WERI-Rb-1 (cell line): Measurements from ENCODE around the gene RAD18.
A peak's percentile ranks its signal among the peaks of the same experiment; 100 is the strongest.

Experiments
- DNase-seq: peaks from one replicate; pipeline ENCODE4 v3.0.0-alpha.2; 2020
- H3K27ac ChIP-seq: fragments of 250-450 bp; sonication (Bioruptor Pico); 2 replicates; pipeline ENCODE4 v1.5.1; 2020; ENCODE audit warnings: mild to moderate bottlenecking, moderate library complexity
- H3K27me3 ChIP-seq: fragments of 250-450 bp; sonication (Bioruptor Pico); 2 replicates; pipeline ENCODE4 v1.5.1; 2021; ENCODE audit warnings: mild to moderate bottlenecking, low read depth, moderate library complexity; ENCODE audit not compliant: insufficient read depth, severe bottlenecking
- H3K36me3 ChIP-seq: fragments of 250-450 bp; sonication (Bioruptor Pico); 2 replicates; pipeline ENCODE4 v1.5.1; 2020; ENCODE audit warnings: mild to moderate bottlenecking, moderate library complexity
- H3K4me3 ChIP-seq: 2 replicates; pipeline ENCODE4 v1.5.1; 2011; ENCODE audit warnings: low read depth, mild to moderate bottlenecking, control low read depth, low read length
- H3K9me3 ChIP-seq: fragments of 250-450 bp; sonication (Bioruptor Pico); 2 replicates; pipeline ENCODE4 v1.5.1; 2021; ENCODE audit warnings: mild to moderate bottlenecking, moderate library complexity; ENCODE audit not compliant: severe bottlenecking
- CTCF ChIP-seq: IDR thresholded peaks from 2 replicates; pipeline ENCODE4 v1.5.1; 2011; ENCODE audit warnings: low read depth, mild to moderate bottlenecking, control low read depth, inconsistent platforms, low read length

RAD18 gene

GRCh38 chr3:8963137-8963853, at the start of gene RAD18:
Gene RAD18 (minus strand): TSS chr3:8963472. CDS start chr3:8963385, 87 bp downstream.
- H3K27ac ChIP-seq = peak within 1 kb of the TSS; percentile 62
- H3K4me3 ChIP-seq = peak within 1 kb of the TSS; percentile 54

GRCh38 chr3:9012521-9012920, 49.2 kb upstream of the RAD18 start:
- Histone ChIP-seq H3K4me3 (no peak overlapping the region), H3K27me3 (no peaks in the 10 kb centered on the region), H3K27ac (no peak overlapping the region), H3K9me3 (no peaks in the 10 kb centered on the region), H3K36me3 (peaks cover 17% of the 10 kb centered on the region)
- TF ChIP-seq CTCF = no peak
- DNase-seq = no peak

More at GRCh38 chr3:8963137-8963853, at the start of gene RAD18:
- DNase-seq = peak; percentile 94
- no peak for TF ChIP-seq CTCF
- Histone ChIP-seq H3K36me3 (peaks cover 8% of the 10 kb centered on the region), H3K27me3 (no peaks in the 10 kb centered on the region), H3K9me3 (no peaks in the 10 kb centered on the region)

GRCh38 chr3:9009976-9010545, 46.8 kb upstream of the RAD18 start:
- Histone ChIP-seq H3K36me3 (peaks cover 17% of the 10 kb centered on the region), H3K27ac (no peak overlapping the region), H3K27me3 (no peaks in the 10 kb centered on the region), H3K9me3 (no peaks in the 10 kb centered on the region), H3K4me3 (no peak overlapping the region)
- TF ChIP-seq CTCF = no peak
- no peak for DNase-seq

- no peak overlapping the region for H3K27ac ChIP-seq
- no peak overlapping the region for H3K4me3 ChIP-seq
- H3K9me3 ChIP-seq = no peaks in the 10 kb centered on the region
- DNase-seq = no peak
- TF ChIP-seq CTCF = no peak
- H3K36me3 ChIP-seq = peaks cover 14% of the 10 kb centered on the region
- no peaks in the 10 kb centered on the region for H3K27me3 ChIP-seq
Observed at GRCh38 chr3:9008550-9009255, 45.4 kb upstream of the RAD18 start.

GRCh38 chr3:9007928-9008327, 44.7 kb upstream of the RAD18 start:
- Histone ChIP-seq H3K9me3 (no peaks in the 10 kb centered on the region), H3K27me3 (no peaks in the 10 kb centered on the region), H3K27ac (no peak overlapping the region), H3K36me3 (peaks cover 9% of the 10 kb centered on the region), H3K4me3 (no peak overlapping the region)
- no peak for TF ChIP-seq CTCF
- DNase-seq = no peak
